GM18867 (cell line): Measurements from ENCODE around the gene ZNF787.
"Not testable (repeated sequence)": the region's sequence is repeated elsewhere in the genome, so short reads cannot be mapped to it uniquely, and the experiment has no call there.

ENCODE experiments used
- ATAC-seq: cut with Tn5 transposase; IDR thresholded peaks from one replicate; pipeline ENCODE4 v1.9.1; 2021; ENCODE audit warnings: mild to moderate bottlenecking, moderate library complexity; ENCODE audit not compliant: unreplicated experiment

The ZNF787 gene

DNA sequence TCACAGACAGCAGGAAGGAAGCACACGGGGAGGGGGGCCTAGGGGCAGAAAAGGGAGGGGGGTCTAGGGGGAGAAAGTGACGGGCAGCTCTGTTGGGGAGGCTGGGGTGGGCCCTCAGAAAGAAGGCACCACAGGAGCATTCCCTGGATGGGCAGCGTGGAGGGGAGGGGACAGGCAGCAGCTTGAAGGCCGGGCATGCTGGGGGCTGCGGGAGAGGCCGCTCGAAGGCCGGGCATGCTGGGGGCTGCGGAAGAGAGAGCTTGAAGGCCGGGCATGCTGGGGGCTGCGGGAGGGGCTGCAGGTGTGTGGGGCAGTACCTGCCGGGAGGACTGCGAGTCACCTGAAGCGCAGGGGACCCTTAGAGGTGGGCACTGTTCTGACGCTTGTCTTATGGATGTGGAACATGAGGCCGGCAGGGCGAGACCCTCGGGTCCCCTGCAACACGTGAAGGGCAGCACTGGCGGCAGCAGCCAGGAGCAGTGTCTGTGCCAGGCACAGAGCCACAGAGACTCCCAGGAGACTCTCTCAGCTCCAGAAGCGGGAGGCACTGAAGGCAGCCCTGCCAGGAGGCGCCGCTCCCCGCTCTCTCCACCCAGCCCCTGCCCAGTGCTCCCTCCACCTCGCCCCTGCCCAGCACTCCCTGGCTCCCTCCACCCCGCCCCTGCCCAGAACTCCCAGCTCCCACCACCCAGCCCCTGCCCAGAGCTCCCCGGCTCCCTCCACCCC lies 13.3 kb downstream of the ZNF787 start:
- ATAC-seq = no peak

DNA sequence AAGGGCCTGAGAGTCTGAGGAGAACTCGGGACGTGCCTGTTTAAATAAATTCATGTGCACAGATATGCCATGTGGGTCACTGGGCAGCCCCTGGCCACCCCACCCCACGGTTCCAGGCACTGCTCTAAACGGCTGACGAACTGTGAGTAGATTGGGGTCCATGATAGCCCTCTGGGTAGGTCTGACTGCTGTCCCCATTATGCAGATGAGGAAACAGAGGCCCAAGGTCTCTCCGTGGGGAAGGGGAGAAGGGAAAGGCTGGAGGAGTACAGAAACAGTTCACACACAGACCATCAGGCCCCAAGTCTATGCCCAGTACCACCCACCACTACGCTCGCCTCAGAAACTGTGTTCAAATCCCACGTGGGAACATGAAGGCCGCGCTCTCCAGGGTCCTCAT lies 14.1 kb downstream of the ZNF787 start:
- no peak for ATAC-seq

DNA sequence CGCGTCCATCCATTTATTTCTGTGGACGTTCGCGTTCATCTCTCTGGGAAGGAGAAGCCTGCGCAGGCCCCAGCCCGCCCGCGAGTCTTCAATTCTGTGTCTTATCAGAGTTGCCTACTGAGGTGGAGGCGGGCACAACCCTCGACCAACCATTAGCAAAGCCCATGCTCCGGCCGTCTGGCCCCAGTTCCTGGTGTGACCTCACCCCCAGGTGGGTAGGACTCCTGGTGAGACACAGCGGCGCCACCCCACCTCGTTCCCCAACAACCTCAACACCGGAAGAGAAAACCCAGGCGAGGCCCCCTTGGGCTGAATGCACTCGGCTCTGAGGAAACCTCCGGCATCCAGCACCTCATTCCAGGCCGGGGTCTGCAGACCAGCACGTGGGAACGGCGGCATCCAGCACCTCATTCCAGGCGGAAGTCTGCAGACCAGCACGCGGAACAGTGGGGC lies 14.7 kb downstream of the ZNF787 start:
- no peak for ATAC-seq

DNA sequence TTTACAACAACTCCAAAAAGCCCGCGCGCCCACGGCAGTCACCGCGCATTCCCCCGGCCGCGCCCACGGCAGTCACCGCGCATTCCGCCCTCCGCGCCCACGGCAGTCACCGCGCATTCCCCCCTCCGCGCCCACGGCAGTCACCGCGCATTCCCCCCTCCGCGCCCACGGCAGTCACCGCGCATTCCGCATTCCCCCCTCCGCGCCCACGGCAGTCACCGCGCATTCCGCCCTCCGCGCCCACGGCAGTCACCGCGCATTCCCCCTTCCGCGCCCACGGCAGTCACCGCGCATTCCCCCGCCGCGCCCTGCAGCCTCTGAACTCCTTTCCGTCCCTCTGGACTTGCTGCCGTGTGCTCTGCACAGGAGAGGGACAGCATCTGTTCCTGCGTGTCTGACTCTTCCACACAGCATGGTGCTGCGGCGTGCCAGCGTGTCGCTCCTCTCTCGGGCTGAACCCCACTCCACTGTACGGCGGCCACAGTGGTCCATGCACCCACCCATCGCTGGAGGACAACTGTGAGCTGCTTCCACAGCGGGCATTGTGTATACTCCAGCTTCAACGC lies 15.2 kb downstream of the ZNF787 start:
- not testable (repeated sequence) for ATAC-seq

DNA sequence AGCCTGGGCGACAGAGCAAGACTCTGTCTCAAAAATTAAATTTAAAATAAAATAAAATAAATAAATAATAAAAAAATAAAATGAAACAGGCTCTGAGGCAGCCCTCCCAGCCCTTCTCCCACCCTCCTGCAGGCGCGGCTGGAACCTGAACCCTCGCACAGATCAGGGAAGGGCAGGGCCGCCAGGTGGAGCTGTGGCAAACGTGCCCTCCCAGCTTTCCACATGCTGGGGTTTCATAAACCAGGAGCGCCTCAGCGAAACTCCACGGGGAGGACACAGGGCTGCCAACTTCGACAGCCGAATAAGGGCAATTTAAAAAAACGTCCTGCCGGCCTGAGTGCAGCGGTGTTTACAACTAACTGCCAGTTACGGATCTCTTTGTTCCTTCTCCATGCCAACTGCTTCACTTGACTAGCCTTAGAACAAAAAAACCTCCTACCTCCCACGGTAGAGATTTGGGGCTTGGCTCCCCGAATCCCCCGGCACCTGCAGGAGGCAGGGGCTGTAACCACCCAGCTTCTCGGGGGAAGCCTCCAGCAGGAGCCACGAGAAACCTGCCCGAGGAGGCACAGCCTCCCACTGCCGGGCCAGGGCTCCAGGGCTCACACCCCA lies 15.9 kb downstream of the ZNF787 start:
- no peak for ATAC-seq

DNA sequence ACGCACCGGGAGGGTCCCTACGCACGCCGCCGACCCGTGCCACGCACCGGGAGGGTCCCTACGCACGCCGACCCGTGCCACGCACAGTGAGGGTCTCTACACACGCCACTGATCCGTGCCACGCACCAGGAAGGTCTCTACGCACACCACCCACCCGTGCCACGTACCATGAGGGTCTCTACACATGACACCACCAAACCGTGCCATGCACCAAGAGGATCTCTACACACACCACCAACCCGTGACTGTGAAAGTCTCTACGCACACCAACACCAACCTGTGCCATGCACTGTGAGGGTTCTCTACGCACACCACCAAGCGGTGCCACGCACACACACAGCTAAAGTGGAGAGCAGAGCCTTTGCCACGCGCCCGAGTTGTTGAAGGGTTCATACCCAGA lies 16.7 kb downstream of the ZNF787 start:
- ATAC-seq = no peak

DNA sequence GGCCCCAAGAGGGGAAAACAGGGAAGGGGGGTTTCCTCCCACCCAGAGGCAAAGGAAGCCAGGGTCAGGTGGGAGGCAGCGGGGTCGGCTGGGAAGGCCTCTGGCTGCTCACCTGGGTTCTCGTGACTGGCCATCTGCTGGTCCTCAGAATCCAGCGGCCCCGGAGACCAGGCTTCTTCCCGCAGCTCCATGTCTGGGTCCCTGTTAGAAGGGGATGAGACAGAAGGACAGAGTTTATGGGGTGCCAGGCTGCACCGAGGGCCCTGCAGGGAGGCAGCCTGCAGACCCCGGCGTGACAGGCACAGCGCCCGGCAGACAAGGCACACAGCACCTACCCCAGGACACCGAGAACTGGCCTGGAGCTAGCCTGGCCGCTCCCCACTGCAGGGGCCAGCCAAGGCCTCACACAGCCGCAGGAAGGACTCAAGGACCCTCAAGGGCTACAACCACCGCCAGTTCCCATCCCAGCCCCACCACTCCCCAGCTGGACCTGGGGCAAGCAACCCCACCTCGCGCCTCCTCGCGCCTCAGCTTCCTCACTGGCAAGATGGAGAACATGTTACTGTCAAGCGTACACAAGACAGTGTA lies 18.0 kb downstream of the ZNF787 start:
- ATAC-seq = no peak

DNA sequence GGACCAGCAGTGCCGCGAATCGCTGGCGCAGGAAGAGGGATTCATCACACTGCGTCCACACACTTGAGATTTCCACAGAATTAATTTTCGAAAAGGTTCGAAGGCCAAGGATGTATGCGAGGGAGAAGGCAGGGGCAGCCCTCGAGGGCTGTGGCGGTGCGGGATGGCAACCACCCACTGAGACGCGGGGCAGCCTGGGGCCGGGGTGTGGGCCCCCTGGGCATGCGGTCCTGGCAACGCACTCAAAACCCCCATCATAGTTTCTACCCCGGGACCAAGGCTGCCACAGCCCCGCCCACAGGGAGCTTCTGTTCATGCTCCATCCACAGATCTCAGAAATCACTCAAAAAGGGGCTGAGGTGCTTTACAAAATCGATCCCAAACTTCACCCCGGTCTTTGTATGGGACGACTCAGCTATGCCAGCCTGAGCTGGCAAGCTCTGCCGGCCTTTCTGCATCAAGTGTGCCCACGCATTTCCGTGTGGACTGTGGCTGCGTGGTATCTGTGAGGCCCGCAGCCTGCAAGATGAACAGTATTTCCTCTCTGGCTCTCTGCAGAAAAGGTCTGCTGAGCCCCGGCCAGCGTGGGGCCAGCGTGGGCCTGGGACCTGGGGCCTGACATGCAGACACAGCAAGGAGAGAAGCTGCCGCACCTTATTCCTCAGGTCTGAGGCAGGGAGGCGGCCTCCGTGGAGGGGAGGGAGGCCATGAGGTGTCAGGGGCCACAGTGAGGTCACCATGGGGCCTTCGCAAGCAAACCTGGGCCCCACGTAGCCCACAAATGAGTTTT lies 19.2 kb downstream of the ZNF787 start:
- no peak for ATAC-seq

DNA sequence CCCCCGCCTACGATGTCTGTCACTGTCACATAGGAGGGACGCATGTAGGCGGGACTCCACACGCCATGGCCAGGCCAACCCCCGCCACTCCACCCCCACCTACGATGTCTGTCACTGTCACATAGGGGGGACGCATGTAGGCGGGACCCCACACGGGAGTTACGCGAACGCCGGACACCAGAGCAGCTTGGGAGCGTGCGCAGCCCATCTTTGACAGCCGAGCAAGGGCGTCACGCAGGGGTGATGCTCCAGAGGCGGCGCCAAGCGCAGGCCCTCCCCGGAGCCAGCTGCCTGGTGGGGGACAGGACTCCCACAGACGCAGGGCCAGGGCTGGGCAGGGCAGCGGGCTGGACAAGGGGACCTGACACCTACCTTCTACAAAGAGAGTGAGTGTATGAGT lies 20.0 kb downstream of the ZNF787 start:
- no peak for ATAC-seq

DNA sequence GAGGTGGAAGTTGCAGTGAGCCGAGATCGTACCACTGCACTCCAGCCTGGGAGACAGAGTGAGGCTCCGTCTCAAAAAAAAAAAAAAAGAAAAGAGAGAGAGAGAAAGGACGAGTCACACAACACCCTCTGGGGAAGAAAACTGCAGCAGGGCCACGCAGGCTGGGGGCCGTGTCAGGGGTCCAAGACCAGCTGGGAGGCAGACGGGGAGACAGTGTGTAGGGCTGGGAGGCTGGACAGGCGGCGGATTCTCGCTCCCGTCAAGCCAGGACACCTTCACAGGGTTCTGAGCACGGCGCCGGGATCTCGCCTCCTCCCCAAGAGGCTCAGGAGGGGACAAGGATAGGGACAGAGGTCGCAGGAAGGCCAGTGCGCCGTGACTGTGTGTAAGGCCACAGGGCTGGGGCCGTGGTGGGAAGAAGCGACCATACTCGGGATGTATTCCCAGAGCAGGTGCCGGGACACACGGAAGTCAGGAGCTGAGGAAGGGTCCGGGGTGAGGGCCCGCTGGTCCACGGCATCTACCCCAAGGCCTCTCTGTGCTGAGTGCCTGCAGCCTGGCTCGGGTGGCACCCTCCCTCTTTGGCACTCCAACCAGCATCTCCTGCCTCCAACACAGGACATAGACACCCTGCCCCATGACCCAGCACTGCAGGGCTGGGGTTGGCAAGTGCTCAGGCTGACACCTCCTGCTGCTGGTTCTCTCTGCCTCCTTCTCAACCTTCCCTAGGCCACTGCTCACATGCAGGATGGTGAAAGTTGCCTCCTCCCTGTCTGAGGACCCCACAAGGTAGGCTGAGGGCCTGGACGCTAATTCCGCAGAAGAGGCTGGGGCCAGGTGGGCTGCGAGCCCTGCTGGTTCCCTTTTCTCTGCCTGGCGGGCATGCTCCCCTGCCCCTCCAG lies 21.2 kb downstream of the ZNF787 start:
- ATAC-seq = no peak

DNA sequence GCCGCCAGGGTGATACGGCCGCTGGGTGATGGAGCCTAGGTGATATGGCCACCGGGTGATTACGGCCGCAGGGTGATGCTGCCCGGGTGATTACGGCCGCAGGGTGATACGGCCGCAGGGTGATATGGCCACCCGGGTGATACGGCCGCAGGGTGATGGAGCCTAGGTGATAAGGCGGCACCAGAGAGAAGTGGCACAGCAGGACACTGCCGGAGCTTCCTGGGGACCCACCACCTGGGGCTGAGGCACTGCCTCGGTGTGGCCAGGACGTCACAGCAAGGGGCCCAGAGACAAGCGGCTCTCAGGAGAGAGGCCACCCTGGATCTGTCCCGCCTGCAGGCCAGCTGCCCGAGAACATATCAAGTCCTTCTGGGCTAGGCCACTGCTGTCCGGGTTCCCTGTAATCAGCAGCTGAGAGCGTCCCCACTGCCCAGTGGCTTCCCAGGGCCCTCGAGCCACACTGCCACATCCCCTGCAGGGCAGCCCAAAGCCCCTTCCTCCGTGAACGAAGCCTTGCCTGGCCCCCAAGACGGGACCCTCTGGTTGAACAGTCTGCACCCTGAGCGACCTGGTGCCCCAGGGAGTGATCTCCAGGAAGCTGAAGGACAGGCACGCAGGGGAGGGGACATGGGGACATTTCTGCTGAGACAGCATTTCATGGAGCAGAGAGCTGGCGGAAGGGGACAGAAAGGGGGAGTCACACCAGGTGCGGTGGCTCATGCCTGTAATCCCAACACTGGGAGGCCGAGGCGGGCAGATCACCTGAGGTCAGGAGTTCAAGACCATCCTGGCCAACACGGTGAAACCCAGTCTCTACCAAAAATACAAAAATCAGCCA lies 22.1 kb downstream of the ZNF787 start:
- no peak for ATAC-seq

DNA sequence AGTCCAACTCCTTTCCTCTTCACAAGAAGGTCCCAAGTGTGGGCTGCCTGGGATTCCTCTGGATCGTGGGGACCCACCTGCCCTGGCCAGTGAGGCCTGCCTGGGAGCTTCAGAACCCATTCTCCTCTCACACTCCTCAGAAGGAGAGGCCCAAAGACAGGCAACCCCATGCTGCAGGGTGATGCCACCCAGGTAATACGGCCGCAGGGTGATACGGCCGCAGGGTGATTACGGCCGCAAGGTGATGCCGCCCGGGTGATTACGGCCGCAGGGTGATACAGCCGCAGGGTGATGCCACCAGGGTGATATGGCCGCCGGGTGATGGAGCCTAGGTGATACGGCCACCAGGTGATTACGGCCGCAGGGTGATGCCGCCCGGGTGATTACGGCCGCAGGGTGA lies 22.9 kb downstream of the ZNF787 start:
- ATAC-seq = not testable (repeated sequence)

DNA sequence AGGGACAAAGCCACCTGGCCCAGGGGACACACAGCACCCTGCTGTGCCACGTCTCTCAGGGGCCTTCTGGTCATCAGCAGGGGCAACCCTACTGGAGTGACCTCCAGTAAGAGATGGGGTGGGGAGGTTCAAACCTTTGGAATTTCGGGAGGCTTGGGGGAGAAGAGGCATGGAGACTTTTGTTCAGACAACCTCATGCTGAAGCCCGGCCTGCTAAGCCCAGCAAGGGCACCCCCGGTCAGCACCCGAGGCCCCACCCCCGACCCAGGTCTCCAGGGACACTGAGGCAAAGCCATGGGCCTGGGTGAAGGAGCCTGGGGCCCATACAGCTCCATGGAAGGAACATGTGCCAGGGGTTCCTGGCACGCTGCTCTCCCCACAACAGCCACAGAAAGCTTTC lies 23.3 kb downstream of the ZNF787 start:
- no peak for ATAC-seq

DNA sequence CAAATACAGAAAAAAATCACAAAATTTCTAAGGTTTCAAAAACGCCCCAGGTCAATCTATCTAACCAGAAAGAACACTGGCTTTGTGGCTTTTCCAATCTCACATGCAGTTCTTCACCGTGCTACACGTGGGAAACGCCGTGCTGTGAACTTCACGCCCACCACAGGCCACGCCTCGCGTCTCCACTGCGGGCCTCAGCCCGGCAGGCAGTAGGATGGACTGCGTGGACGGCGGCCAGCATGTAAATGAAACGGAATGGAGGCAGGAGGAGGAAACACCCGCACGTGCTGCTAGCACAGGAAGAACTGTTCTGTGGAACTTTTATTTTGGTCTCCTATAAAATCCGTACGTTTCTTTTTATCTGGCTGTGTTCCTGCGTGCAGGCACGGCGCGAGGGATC lies 23.8 kb downstream of the ZNF787 start:
- no peak for ATAC-seq

DNA sequence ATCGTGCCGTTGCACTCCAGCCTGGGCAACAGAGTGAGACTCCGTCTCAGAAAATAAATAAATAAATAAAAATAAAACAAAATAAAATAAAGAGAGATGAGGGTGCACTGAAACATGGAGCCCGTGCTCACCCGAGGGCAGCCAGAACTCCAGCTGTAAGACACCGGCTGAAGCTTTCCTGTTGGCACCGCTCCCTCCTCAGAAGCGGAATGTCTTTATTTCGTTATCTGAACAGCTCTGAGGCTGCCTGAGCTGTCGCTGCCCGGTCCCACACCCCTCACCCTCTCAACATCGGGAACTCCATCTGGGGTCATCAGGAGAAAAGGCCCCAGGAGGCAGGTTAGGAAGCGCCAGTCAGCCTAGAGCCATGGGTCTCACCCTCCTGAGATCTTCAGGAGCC lies 24.4 kb downstream of the ZNF787 start:
- ATAC-seq = no peak

DNA sequence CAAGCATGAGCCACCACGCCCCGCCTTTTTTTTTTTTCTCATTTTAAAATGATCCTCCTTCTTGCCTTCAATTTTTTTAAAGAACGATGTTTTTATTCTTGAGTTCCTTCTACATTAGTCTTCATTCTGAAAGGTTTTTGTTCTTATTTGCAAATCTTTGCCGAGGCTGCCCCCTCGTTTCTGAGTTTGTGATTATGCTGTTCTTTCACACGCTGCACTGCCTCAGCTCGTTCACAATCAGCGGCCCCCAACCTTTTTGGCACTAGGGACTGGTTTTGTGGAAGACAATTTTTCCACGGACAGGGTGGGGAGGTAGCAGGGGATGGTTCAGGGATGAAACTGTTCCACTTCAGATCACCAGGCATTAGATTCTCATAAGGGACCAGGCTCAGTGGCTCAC lies 26.6 kb downstream of the ZNF787 start:
- ATAC-seq = no peak

DNA sequence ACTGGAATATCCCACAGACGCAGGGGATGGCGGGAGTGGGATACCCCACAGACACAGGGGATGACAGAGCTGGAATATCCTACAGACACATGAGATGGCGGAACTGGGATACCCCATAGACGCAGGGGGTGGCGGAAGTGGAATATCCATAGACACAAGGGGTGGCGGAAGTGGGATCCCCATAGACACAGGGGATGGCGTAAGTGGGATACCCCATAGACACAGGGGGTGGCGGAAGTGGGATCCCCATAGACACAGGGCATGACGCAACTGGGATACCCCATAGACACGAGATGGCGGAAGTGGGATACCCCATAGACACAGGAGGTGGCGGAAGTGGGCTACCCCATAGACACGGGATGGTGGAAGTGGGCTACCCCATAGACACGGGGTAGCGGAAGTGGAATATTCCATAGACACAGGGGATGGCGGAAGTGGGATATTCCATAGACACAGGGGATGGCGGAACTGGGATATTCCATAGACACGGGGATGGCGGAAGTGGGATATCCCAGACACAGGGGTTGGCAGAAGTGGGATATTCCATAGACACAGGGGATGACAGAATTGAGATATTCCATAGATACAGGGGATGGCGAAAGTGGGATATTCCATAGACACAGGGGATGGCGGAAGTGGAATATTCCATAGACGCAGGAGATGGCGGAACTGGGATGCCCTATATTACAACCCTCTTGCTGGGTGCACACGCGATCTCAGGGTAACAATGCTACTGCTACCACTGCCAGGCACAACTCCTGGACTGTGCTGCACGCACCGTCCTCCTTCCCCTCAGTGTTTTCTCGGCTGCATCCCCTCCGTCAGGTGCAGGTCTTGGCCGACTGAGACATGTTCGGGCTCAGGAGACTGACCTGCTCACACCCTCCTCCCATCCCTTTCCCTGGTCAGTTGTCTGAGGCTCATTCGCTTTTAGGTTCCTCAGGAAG lies 28.1 kb downstream of the ZNF787 start:
- no peak for ATAC-seq
